GM12892 (cell line): ENCODE results near the gene TRABD2B.

Experiments used
- POLR2A ChIP-seq: IDR thresholded peaks from 2 replicates; pipeline ENCODE4 v1.6.1; 2011; ENCODE audit warnings: low read depth, low read length, control low read depth
- POLR2AphosphoS5 ChIP-seq: IDR thresholded peaks from 2 replicates; pipeline ENCODE4 v1.6.1; 2011; ENCODE audit warnings: low read depth, low read length, control low read depth

DNA sequence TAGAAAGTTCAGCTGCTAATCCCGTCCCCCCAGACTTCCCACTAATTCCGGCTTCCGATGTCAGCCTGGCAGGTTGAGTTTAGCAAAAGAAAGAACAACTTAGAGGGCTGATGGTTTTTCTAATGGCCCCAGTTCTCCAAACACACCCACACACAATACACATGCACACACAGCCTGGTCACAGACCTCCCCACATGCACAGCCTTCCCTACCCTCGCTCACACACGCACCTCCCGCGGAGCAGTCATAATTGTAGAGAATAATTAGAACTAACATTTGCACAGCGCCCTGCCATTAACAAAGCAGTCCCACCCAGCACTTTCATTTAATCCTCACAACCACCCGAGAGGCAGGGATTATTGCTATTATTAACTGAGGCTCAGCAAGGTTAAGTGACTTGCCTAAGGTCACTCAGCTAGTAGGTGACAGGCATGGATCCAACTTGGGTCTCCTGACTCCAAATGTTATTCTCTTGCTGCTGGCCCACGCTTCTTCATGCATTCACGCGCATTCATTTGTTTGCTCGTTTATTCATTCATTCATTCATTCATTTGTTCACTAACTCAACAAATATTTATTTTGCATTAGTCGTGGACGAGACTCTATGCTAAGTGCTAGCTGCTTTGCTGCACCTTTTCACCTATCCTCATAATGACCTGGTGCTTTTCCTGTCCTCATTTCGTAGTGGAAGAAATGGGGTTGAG is 284.4 kb downstream of the TRABD2B start:
- TF ChIP-seq POLR2A (no peak), POLR2AphosphoS5 (no peak)
